ENCODE results near the gene HECTD1. TPM values are rescaled to one million over a fixed set of nuclear protein-coding genes. Genes with fewer than 3 reads are reported as not detected.

The HECTD1 gene
- total RNA-seq, 1 donor from 2014 or later = 151 TPM

Other genes starting within 250 kb of the HECTD1 start
- gene AP4S1, start 182.1 kb downstream of the HECTD1 start, total RNA-seq = 6.5 TPM
- gene STRN3, start 181.4 kb downstream of the HECTD1 start, total RNA-seq = 48.4 TPM
- 48.1 TPM for gene HEATR5A, start 212.8 kb upstream of the HECTD1 start, total RNA-seq
- 7.0 TPM for gene DTD2, start 249.7 kb upstream of the HECTD1 start, total RNA-seq